ENCODE results near the gene CHI3L2. TPM values are rescaled to one million over a fixed set of nuclear protein-coding genes. Genes with fewer than 3 reads are reported as not detected.

Gene CHI3L2
- total RNA-seq, 1 experiment from 2014 or later = 0.61 TPM

- no peaks in the 10 kb centered on the region for H3K9me3 Mint-ChIP-seq
- H3K36me3 Mint-ChIP-seq = no peaks in the 10 kb centered on the region
- H3K27me3 Mint-ChIP-seq (ENCODE audit: low read depth) = no peaks in the 10 kb centered on the region; the same call in 1 of the 2 replicates
- TF ChIP-seq, protein P1, sequence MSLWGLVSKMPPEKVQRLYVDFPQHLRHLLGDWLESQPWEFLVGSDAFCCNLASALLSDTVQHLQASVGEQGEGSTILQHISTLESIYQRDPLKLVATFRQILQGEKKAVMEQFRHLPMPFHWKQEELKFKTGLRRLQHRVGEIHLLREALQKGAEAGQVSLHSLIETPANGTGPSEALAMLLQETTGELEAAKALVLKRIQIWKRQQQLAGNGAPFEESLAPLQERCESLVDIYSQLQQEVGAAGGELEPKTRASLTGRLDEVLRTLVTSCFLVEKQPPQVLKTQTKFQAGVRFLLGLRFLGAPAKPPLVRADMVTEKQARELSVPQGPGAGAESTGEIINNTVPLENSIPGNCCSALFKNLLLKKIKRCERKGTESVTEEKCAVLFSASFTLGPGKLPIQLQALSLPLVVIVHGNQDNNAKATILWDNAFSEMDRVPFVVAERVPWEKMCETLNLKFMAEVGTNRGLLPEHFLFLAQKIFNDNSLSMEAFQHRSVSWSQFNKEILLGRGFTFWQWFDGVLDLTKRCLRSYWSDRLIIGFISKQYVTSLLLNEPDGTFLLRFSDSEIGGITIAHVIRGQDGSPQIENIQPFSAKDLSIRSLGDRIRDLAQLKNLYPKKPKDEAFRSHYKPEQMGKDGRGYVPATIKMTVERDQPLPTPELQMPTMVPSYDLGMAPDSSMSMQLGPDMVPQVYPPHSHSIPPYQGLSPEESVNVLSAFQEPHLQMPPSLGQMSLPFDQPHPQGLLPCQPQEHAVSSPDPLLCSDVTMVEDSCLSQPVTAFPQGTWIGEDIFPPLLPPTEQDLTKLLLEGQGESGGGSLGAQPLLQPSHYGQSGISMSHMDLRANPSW (CRISPR knock-in tag; conservative IDR thresholded peaks at IDR 0.05; ENCODE audit: low read depth) = no peak
- no peak for TF ChIP-seq CREB1 (CRISPR knock-in tag; IDR thresholded peaks at IDR 0.05)
- ATAC-seq = no peak
- no peak overlapping the region for H3K27ac Mint-ChIP-seq
- CTCF ChIA-PET = interaction anchor here (0.8 kb wide), 1 partner anchor 28 kb away, joined by 3 read pairs; no protein-coding TSS in a partner anchor
- no peak for DNase-seq (ENCODE audit: low spot score)
- POLR2A ChIA-PET = no interaction called here
- peaks cover 12% of the 10 kb centered on the region for H3K4me1 Mint-ChIP-seq
- no peak overlapping the region for H3K4me3 Mint-ChIP-seq
These were observed 32.4 kb upstream of the CHI3L2 start for GRCh38 chr1:111195002-111195684.

GRCh38 chr1:111196213-111196612 lies 31.3 kb upstream of the CHI3L2 start:
- no peak for TF ChIP-seq ZBTB21 (CRISPR knock-in tag; IDR thresholded peaks at IDR 0.05; ENCODE audit: borderline replicate concordance)
- TF ChIP-seq CREB1 (CRISPR knock-in tag; IDR thresholded peaks at IDR 0.05) = no peak
- TF ChIP-seq E2F4 (CRISPR knock-in tag; IDR thresholded peaks at IDR 0.05; ENCODE audit: borderline replicate concordance, low read depth) = no peak
- no peak for TF ChIP-seq RELA (CRISPR knock-in tag; IDR thresholded peaks at IDR 0.05; ENCODE audit: borderline replicate concordance)
- no peak for TF ChIP-seq CBFB (CRISPR knock-in tag; IDR thresholded peaks at IDR 0.05; ENCODE audit: low read depth)
- TF ChIP-seq ZMAT4 (CRISPR knock-in tag; IDR thresholded peaks at IDR 0.05) = no peak
- ChIA-PET POLR2A (no interaction called here), CTCF (interaction anchor here (0.7 to 1.0 kb wide), 2 partner anchors 23 to 703 kb away, joined by 3 read pairs; no protein-coding TSS in a partner anchor)
- Mint-ChIP-seq H3K4me1 (peaks cover 12% of the 10 kb centered on the region), H3K27ac (no peak overlapping the region), H3K9me3 (no peaks in the 10 kb centered on the region), H3K4me3 (no peak overlapping the region), H3K27me3 (ENCODE audit: low read depth) (no peaks in the 10 kb centered on the region; the same call in 1 of the 2 replicates), H3K36me3 (no peaks in the 10 kb centered on the region)
- ATAC-seq (no peak), DNase-seq (ENCODE audit: low spot score) (no peak)

GRCh38 chr1:111197598-111198284 lies 29.8 kb upstream of the CHI3L2 start:
- Mint-ChIP-seq H3K4me3 (no peak overlapping the region), H3K4me1 (peaks cover 8% of the 10 kb centered on the region), H3K9me3 (no peaks in the 10 kb centered on the region), H3K36me3 (no peaks in the 10 kb centered on the region), H3K27me3 (ENCODE audit: low read depth) (peaks cover 9% of the 10 kb centered on the region), H3K27ac (no peak overlapping the region)
- DNase-seq (ENCODE audit: low spot score) (peak; percentile 51), ATAC-seq (peak; percentile 89)
- ChIA-PET POLR2A (no interaction called here), CTCF (no interaction called here)
- no peak for TF ChIP-seq FOXP4 (CRISPR knock-in tag; IDR thresholded peaks at IDR 0.05)
- TF ChIP-seq SMAD4 (CRISPR knock-in tag; IDR thresholded peaks at IDR 0.05) = no peak
- TF ChIP-seq, protein P2, sequence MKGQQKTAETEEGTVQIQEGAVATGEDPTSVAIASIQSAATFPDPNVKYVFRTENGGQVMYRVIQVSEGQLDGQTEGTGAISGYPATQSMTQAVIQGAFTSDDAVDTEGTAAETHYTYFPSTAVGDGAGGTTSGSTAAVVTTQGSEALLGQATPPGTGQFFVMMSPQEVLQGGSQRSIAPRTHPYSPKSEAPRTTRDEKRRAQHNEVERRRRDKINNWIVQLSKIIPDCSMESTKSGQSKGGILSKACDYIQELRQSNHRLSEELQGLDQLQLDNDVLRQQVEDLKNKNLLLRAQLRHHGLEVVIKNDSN (CRISPR knock-in tag; IDR thresholded peaks at IDR 0.05) = no peak
- no peak for TF ChIP-seq TEAD1 (CRISPR knock-in tag; IDR thresholded peaks at IDR 0.05)
- no peak for TF ChIP-seq AR (CRISPR knock-in tag; IDR thresholded peaks at IDR 0.05)
- TF ChIP-seq ARID4B (CRISPR knock-in tag; IDR thresholded peaks at IDR 0.05; ENCODE audit: borderline replicate concordance) = no peak
- no peak for TF ChIP-seq KAT7 (CRISPR knock-in tag; IDR thresholded peaks at IDR 0.05; ENCODE audit: borderline replicate concordance)

Data from WTC11 (cell line).